K562 (cell line): ENCODE results near the gene PI4KA.
"Not testable (repeated sequence)": the region's sequence is repeated elsewhere in the genome, so short reads cannot be mapped to it uniquely, and the experiment has no call there.

ENCODE experiments used
- CTCF ChIP-seq, 3 experiments: IDR thresholded peaks in 2 of 3; conservative IDR thresholded peaks in 1 of 3; 2 replicates each; pipeline ENCODE4 v1.5.1; 2011 to 2012; ENCODE audit warnings: low read length in 3 of 3, mild to moderate bottlenecking in 3 of 3, control low read depth in 2 of 3, improper control_type of control experiment in 1 of 3, inconsistent platforms in 1 of 3, low read depth in 1 of 3, mixed read lengths in 1 of 3, moderate library complexity in 1 of 3; ENCODE audit not compliant: insufficient read depth in 2 of 3
- NCOA2 ChIP-seq, 2 experiments: fragments of 450-650 bp; IDR thresholded peaks; 2 replicates each; pipeline ENCODE4 v1.6.1; 2018; ENCODE audit warnings: mild to moderate bottlenecking in 2 of 2, moderate library complexity in 1 of 2; ENCODE audit not compliant: partially characterized antibody in 2 of 2
- NFE2L1 ChIP-seq: fragments of 450-650 bp; IDR thresholded peaks from 2 replicates; pipeline ENCODE4 v1.6.1; 2016; ENCODE audit warnings: missing genetic modification characterization, low read depth, mild to moderate bottlenecking, missing compliant biosample characterization, moderate library complexity, borderline replicate concordance
- SP1 ChIP-seq: sonication (generic); formaldehyde crosslinking; IDR thresholded peaks from 2 replicates; pipeline ENCODE4 v1.8.1; 2022; ENCODE audit warnings: mild to moderate bottlenecking, missing genetic modification reagents
- SP2 ChIP-seq: IDR thresholded peaks from 2 replicates; pipeline ENCODE4 v1.6.1; 2011; ENCODE audit warnings: mild to moderate bottlenecking, low read depth, low read length, moderate library complexity; ENCODE audit not compliant: poor library complexity, severe bottlenecking; ENCODE audit errors: extremely low read depth
- ZBTB33 ChIP-seq: sonication (generic); formaldehyde crosslinking; IDR thresholded peaks from 2 replicates; pipeline ENCODE4 v1.8.1; 2023; ENCODE audit warnings: mild to moderate bottlenecking, missing genetic modification reagents
- ZKSCAN8 ChIP-seq: fragments of 200-800 bp; sonication (Bioruptor generic); IDR thresholded peaks from 2 replicates; pipeline ENCODE4 v1.6.1; 2016; ENCODE audit warnings: missing genetic modification characterization, missing compliant biosample characterization

GRCh38 chr22:20690586-20691317 is 167.9 kb downstream of the PI4KA start:
- not testable (repeated sequence) for TF ChIP-seq CTCF (IDR thresholded peaks at IDR 0.05 in 2 of 3, conservative IDR thresholded peaks at IDR 0.05 in 1 of 3; ENCODE audit: insufficient read depth in 2 of 3, low read depth in 1 of 3, low read length in 3 of 3); ZKSCAN8; ZBTB33 (CRISPR knock-in tag); SP2; NFE2L1 (tag); NCOA2 (IDR thresholded peaks at IDR 0.05; ENCODE audit: partially characterized antibody in 2 of 2); SP1
